Heart left ventricle (tissue), 16 donors: Measurements from ENCODE around the gene SLC9A5. TPM values are rescaled to one million over a fixed set of nuclear protein-coding genes. Genes with fewer than 3 reads are reported as not detected.
A peak's percentile ranks its signal among the peaks of the same experiment; 100 is the strongest.

Source experiments
- ATAC-seq, 4 donors: fragments of 200-7000 bp; cut with Tn5 transposase; one replicate each; pipeline ENCODE4 v1.9.1; 2020 to 2022; ENCODE audit warnings: moderate library complexity in 4 of 4, mild to moderate bottlenecking in 3 of 4, moderate number of reproducible peaks in 1 of 4
- DNase-seq, 5 donors: peaks; one replicate each; pipeline ENCODE4 v3.0.0-alpha.2; 2020
- H3K27ac ChIP-seq, 12 donors: fragments of 200-600 bp; sonication (generic) in 4 of 12; one replicate each; pipeline versions ENCODE4 v1.5.0 to v1.8.0; 2016 to 2022; ENCODE audit warnings: mild to moderate bottlenecking in 2 of 12
- H3K27me3 ChIP-seq, 9 donors: fragments of 200-600 bp; sonication (generic) in 2 of 9; one replicate each; pipeline versions ENCODE4 v1.5.1 to v1.8.0; 2016 to 2022; ENCODE audit warnings: mild to moderate bottlenecking in 3 of 9
- H3K36me3 ChIP-seq, 9 donors: fragments of 200-600 bp; sonication (generic) in 2 of 9; one replicate each; pipeline versions ENCODE4 v1.5.0 to v1.8.0; 2018 to 2022; ENCODE audit warnings: mild to moderate bottlenecking in 2 of 9
- H3K4me1 ChIP-seq, 12 donors: fragments of 200-600 bp; sonication (generic) in 4 of 12; one replicate each; pipeline versions ENCODE4 v1.5.0 to v1.8.0; 2016 to 2022; ENCODE audit warnings: mild to moderate bottlenecking in 3 of 12
- H3K4me3 ChIP-seq, 12 donors: fragments of 200-600 bp; sonication (generic) in 4 of 12; one replicate each; pipeline versions ENCODE4 v1.5.0 to v1.8.0; 2017 to 2022; ENCODE audit warnings: mild to moderate bottlenecking in 9 of 12, moderate library complexity in 4 of 12
- H3K9me3 ChIP-seq, 12 donors: fragments of 200-600 bp; sonication (generic) in 4 of 12; one replicate each; pipeline versions ENCODE4 v1.5.0 to v1.8.0; 2016 to 2022; ENCODE audit warnings: mild to moderate bottlenecking in 1 of 12
- CTCF ChIP-seq, 12 donors: fragments of 200-600 bp; sonication (generic) in 4 of 12; IDR thresholded peaks; one replicate each; pipeline versions ENCODE4 v1.5.0 to v1.8.0; 2018 to 2022; ENCODE audit warnings: antibody characterized with exemption in 12 of 12, mild to moderate bottlenecking in 5 of 12
- POLR2A ChIP-seq, 2 donors: fragments of 450-650 bp; IDR thresholded peaks; one replicate each; pipeline ENCODE4 v1.6.1; 2017; ENCODE audit warnings: antibody characterized with exemption in 2 of 2, mild to moderate bottlenecking in 2 of 2, moderate library complexity in 2 of 2
- WGBS, 4 donors: extraction: QIAGEN DNeasy Blood & Tissue Kit in 2 of 4; methylation state at CpG; one replicate each; pipeline versions ENCODE4 v1.1.5 to v1.1.7; 2013 to 2018; 5-methylcytosine and 5-hydroxymethylcytosine counted together
- intact Hi-C, 10 donors: fragments of 100-400 bp; cut with DNase I; formaldehyde crosslinking; loops; one replicate each; pipeline versions ENCODE4 v1.11.1 to v1.14.2; 2022
- polyA plus RNA-seq, 2 donors: library from polyadenylated mRNA; stranded (reverse); fragments of 200-250 nt; gene quantifications; one replicate each; pipeline ENCODE4 v1.2.3, GENCODE V29; 2013
- total RNA-seq, 9 donors: library from RNA; depleted of rRNA in 2 of 9; stranded (reverse); fragments of >200 nt in 2 of 9; fragmentation: NEBNext Ultra II Directional in 3 of 9; extraction: Animal tissue kit (Norgen Biotek cat#: 25700) in 3 of 9; gene quantifications; one replicate each; pipeline versions ENCODE4 v1.1.0 to v1.2.4, GENCODE V29; 2016 to 2023
- donor health status: ischemic (EF 13 %, LVEDD 7.1; RV severe dilation, severe dysfunction).
- donor health status: healthy with polysubstance abuse.
- donor health status: DM: no; HTN: yes; CAD: no.
- donor health status: DM: no; HTN: no; CAD: no.
- donor health status: ischemic (EF 25% LVEDD 6.9; RV normal size, moderate dysfunction).
- donor health status: ischemic (EF 25% LVEDD 5.7; RV mildly dilated, moderate dysfunction).
- donor health status: healthy.
- donor health status: DM: yes; HTN: yes; CAD: no.
- donor health status: ischemic (EF 35%, LVEDD 5.7; RV mildly dilated, moderate dysfunction).
- donor health status: nonischemic (EF 11% LVEDD 7.7; RV severe dilation, severe dysfunction).
- donor health status: DM: yes; HTN: yes; CAD: no.
- donor health status: PGD.
- donor health status: ischemic (EF 29% LVEDD 5.4; RV normal size, mild dysfunction).
- donor health status: nonischemic (EF 23%, LVEDD 6.1; RV moderate dilation, normal function).

The SLC9A5 gene
- total and polyA plus RNA-seq, 11 donors = 0.16 to 2.0 (median 1.2) TPM

DNA sequence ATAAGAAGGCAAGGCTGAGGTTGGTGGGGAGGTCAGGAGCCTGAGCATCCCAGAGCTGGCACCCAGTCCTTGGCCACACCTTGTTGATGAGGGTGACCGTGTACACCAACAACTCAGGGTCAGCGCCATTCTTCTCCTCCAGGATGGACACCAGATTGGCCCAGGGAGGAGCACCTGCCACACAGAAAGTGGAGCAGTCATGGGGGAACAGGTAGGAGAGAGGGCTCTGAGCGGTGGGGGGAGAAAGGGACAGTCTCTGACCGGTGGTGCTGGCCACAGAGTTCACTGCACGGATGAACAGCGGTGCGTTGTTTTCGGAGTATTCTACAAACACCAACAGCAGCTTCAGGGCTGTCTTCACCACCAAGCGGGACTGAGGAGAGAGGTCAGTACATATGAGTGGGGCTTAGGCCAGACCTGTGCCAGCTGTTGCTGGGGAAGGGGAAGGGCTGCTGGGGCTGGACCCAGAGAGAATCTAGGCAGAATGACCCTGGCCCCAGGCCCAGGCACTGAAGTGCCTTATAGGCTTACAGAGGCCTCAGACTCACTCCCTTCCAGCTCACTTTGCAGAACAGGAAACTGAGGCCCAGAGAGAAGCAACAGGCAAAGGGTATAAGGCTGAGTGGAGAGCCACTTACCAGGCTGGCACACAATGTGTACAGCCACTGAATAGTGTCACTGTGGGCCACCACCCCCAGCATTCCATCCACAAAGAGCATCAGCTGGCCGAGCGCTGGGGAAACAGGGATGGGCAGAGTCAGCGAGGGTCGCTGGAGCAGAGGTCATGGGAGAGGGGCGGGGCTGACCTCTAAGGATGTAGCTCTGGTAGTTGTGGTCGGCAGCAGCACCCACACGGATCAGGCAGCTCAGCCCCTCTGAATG is 11.1 kb upstream of the SLC9A5 start:
- Histone ChIP-seq H3K36me3 (peaks cover 0 to 77% (median 71%) of the 10 kb centered on the region in 9 donors), H3K4me1 (peaks cover 17 to 31% (median 26%) of the 10 kb centered on the region in 12 donors), H3K27me3 (no peaks in the 10 kb centered on the region), H3K4me3 (no peak overlapping the region), H3K9me3 (no peaks in the 10 kb centered on the region), H3K27ac (no peak overlapping the region)
- 76 to 93% (median 84%) methylated on average over 13 to 16 of the region's 16 CpGs for WGBS, 4 donors
- ATAC-seq (no peak), DNase-seq (peak in 3 of 5 donors; percentile 18 to 54 (median 27))
- intact Hi-C loops = loop anchor here in 1 of 10 donors (10.0 kb wide), 1 partner anchor 787 kb away; the partner anchor contains the start of genes DDX28 and DUS2
- TF ChIP-seq CTCF (IDR thresholded peaks at IDR 0.05) = no peak
- TF ChIP-seq POLR2A (IDR thresholded peaks at IDR 0.05) = no peak

GRCh38 chr16:67238278-67238575 is 10.6 kb upstream of the SLC9A5 start:
- H3K36me3 ChIP-seq = peaks cover 0 to 72% (median 65%) of the 10 kb centered on the region in 9 donors

DNA sequence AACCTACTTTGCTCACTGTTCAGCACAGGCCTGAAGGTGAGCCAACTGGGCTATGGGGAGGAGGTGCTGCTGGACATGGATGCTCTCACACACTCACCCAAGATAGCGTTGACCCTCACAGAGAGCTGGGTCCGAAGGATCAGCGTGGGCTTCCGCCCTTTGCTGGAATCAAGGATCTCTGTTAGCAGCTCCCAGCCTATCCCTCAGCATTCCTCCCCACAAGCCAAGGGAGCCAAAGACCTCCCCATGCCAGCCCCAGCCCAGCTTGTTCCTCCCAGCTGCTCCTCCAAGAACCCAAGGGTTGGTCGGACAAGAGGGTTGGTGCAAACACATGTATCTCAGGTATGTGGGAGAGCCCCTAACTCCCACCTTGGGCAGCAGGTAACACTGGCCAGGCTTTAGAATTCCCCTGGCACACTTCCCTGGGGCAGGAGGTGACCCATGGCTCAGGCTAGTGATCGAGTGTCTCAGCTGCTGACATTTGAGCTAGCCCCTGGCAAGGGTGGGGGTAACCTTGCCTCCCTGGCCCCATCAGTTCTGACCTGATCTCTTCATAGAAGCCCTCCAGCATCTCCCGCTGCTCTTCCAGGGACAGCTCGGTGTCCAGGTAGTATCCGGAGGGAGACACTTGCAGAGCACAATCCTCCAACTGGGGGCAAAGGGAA is 9.8 kb upstream of the SLC9A5 start:
- TF ChIP-seq POLR2A (IDR thresholded peaks at IDR 0.05) (no peak), CTCF (IDR thresholded peaks at IDR 0.05) (no peak)
- H3K36me3 ChIP-seq = peaks cover 0 to 64% (median 58%) of the 10 kb centered on the region in 9 donors
- intact Hi-C loops = loop anchor here in 1 of 10 donors (10.0 kb wide), 1 partner anchor 786 kb away; the partner anchor contains the start of genes DDX28 and DUS2
- no peaks in the 10 kb centered on the region for H3K27me3 ChIP-seq
- ATAC-seq (no peak), DNase-seq (peak in 1 of 5 donors; percentile 15)
- H3K4me1 ChIP-seq = peaks cover 25 to 44% (median 39%) of the 10 kb centered on the region in 12 donors
- WGBS, 4 donors = 88 to 93% (median 92%) methylated on average over 8 to 9 of the region's 9 CpGs
- H3K27ac ChIP-seq = no peak overlapping the region
- no peak overlapping the region for H3K4me3 ChIP-seq
- H3K9me3 ChIP-seq = no peaks in the 10 kb centered on the region

More at GRCh38 chr16:67238278-67238575, 10.6 kb upstream of the SLC9A5 start:
- peak in 1 of 5 donors; percentile 41 for DNase-seq
- no peak overlapping the region for H3K27ac ChIP-seq
- peaks cover 20 to 37% (median 32%) of the 10 kb centered on the region in 12 donors for H3K4me1 ChIP-seq
- ATAC-seq = no peak
- no peak overlapping the region for H3K4me3 ChIP-seq
- 87 to 97% (median 94%) methylated on average over 3 of the region's 3 CpGs for WGBS, 4 donors
- intact Hi-C loops = loop anchor here in 1 of 10 donors (10.0 kb wide), 1 partner anchor 787 kb away; the partner anchor contains the start of genes DDX28 and DUS2
- TF ChIP-seq POLR2A (IDR thresholded peaks at IDR 0.05) = no peak
- no peak for TF ChIP-seq CTCF (IDR thresholded peaks at IDR 0.05)
- no peaks in the 10 kb centered on the region for H3K27me3 ChIP-seq
- H3K9me3 ChIP-seq = no peaks in the 10 kb centered on the region

GRCh38 chr16:67240506-67240905 is 8.3 kb upstream of the SLC9A5 start:
- Histone ChIP-seq H3K36me3 (peaks cover 0 to 49% (median 42%) of the 10 kb centered on the region in 9 donors), H3K9me3 (no peaks in the 10 kb centered on the region), H3K4me1 (peaks cover 35 to 59% (median 54%) of the 10 kb centered on the region in 12 donors), H3K27ac (peak overlapping the region; percentile 76 to 100 (median 94)), H3K4me3 (no peak overlapping the region), H3K27me3 (no peaks in the 10 kb centered on the region)
- peak in 2 of 5 donors; percentile 28 to 33 for DNase-seq
- WGBS, 4 donors = 54 to 82% (median 74%) methylated on average over 4 of the region's 4 CpGs
- ATAC-seq = no peak
- intact Hi-C loops = no loop called here
- TF ChIP-seq POLR2A (IDR thresholded peaks at IDR 0.05) = no peak
- TF ChIP-seq CTCF (IDR thresholded peaks at IDR 0.05) = no peak
